NOMO-1 treated with DMSO at 0.1 percent for 48 hours (cell line): Measurements from ENCODE around the gene QKI.
A peak's percentile ranks its signal among the peaks of the same experiment; 100 is the strongest.

ENCODE experiments used
- DNase-seq: peaks from one replicate; lab custom pipeline; 2025; ENCODE audit not compliant: unreplicated experiment; lab: John Stamatoyannopoulos, UW

Gene QKI

GRCh38 chr6:163527291-163527690, 112.8 kb downstream of the QKI start:
- DNase-seq = no peak

DNA sequence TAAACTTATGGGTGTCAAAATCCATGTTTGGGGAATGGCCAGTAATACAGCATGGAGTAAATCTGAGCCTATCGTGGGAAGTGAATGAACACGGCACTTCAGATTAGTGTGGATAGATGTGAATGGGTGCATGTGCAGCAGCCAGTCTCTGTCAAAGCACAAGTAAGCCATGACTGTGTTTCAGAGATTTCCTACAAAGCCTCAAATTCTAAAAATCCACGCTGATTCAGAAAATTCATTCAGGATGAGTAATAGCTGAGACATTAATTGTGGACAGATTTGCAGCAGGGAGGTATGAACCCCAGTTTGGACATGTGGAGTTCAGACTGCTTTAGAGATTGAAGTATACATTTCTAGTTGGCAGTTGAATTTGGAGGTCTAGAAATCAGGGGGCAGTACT, 115.1 kb downstream of the QKI start:
- DNase-seq = no peak

DNA sequence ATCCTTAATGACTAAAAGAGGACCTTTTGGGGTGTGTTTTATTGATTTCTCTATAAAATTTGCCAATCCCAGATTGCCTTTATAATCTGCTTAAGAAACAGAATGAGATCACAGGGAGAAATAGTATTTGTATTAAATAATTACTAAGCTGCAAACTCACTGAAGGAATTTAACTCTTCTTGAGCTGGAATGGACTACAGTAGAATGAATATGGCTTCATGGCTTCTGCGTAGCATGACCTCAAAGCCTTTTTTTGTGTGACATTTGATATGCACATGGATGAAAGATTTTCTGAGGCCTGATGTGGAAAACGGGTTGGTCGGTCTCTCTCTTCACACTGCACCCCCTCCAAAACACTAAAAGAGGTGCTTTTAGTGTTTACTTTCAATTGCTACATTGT, 115.9 kb downstream of the QKI start:
- DNase-seq = no peak

DNA sequence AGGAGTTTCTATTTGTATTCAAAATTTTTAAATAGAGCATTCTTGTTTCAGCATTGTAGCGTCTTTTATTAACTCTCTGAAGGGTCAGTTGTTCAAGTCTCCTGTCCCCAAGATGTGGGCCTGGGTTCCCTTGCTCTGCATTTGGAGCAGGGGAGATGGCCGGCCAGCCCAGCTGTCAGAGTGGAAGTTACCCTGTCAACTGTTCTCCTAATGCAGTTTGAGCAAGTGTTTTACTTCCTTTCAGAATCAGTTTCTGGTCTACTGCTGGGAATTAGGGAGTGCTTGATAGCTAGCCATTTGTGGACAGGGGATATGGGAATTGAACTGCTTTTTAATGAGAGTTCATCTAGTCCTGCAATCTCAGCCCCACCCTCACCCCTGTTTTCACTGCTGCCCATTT, 116.6 kb downstream of the QKI start:
- DNase-seq = no peak

GRCh38 chr6:163532526-163533078, 118.1 kb downstream of the QKI start:
- no peak for DNase-seq

DNA sequence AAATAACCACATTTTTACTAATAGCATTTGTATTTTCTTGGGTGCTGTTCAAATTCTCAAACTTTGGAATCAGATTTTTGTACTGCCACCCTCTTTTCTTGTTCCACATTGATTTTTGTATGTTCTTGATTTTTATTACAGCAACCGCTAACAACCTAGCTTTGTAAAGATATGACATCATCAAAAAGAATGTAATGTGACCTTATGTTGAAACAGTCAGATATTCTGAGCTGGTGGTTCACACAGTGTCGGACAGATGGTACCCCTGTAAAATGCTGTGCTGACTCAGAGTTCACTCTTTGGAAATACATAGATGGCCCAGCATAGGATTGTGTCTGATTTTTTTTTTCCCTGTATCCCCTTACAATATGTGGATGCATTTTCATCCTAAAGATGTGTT, 118.9 kb downstream of the QKI start:
- peak; percentile 56 for DNase-seq

- no peak for DNase-seq
Observed at GRCh38 chr6:163536770-163537169, 122.3 kb downstream of the QKI start.

- DNase-seq = no peak
Observed at GRCh38 chr6:163538331-163538730, 123.8 kb downstream of the QKI start.

- no peak for DNase-seq
Observed at GRCh38 chr6:163539101-163539762, 124.7 kb downstream of the QKI start.

DNA sequence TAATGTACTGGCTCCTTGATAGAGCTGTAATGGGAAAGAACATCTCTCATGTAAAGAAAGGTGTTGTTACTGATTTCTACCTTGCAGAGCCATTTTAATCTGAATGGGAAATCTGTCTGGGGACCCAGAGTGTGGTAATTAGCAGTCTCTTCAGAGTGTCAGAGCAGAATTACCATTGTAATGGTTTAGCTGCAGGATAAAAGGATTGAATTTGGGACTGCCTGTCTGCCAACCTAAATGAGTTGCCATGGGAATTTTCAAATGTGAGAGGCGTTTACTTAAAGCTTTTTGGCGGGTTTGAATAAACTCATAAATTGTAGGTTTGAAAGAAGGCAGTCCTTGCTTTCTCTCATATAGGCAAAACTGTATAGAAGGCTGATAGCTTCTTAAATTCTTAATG, 128.8 kb downstream of the QKI start:
- DNase-seq = no peak

GRCh38 chr6:163545370-163545769, 130.9 kb downstream of the QKI start:
- DNase-seq = no peak

DNA sequence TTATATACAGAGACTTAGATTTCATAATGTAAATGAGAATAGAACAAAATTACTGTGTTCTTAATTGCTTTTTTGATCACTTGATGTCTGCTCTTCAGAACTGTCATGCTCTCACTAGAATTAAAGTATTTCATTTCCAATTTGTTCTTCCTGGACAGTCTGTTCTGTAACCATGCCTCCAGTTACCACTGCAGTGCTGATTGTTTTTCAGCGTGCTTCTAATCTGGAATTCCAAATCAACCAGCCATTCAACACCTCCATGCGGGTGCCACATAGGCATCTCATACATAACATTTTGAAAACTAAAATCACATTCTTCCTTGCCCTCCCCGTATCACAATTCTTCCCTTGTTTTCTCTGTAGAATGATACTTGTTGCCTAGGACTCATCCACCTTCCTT, 132.8 kb downstream of the QKI start:
- no peak for DNase-seq

- no peak for DNase-seq
Observed at GRCh38 chr6:163548624-163549023, 134.1 kb downstream of the QKI start.

GRCh38 chr6:163554032-163554431, 139.5 kb downstream of the QKI start:
- DNase-seq = no peak

DNA sequence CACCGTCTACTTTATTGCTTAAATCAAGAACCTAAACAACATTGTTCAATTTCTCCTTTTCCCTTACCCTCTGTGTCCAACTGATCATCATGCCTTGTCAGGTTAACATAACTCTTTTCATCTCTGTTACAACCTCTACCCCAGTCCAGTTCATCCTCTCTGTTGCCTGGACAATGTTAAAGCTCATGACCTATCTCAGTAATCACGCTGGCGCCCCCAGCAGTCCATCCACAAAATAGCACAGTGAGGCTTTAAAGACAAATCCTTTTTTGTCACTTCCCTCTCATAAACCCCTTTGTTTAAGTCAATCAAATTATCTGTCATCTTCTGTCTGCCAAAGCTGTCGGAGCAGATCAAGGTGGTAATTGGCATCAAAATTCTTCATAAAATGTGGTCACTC, 140.1 kb downstream of the QKI start:
- DNase-seq = peak; percentile 29

- DNase-seq = no peak
Observed at GRCh38 chr6:163559661-163560060, 145.1 kb downstream of the QKI start.

- DNase-seq = no peak
Observed at GRCh38 chr6:163563318-163563717, 148.8 kb downstream of the QKI start.

- DNase-seq = no peak
Observed at GRCh38 chr6:163564534-163564933, 150.0 kb downstream of the QKI start.

DNA sequence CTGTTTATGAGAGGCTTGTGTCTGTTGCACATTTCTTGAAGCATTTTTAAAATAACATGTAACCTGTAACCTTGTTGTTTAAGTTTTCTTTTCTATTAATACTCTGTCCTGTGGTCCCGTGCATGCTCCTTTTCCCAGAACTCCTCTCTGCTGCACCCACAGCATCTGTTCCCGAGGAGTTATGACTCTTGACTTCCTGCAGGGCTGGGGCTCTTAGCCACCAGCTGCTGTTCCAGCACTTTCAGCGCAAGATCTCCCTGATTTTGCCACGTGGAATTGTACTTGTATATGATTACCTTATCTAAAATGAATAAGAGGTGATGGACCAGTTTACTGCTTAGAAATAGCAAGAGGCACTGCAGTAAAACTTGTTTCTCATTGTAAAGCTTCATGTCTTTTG, 150.6 kb downstream of the QKI start:
- no peak for DNase-seq

- DNase-seq = no peak
Observed at GRCh38 chr6:163566056-163566455, 151.5 kb downstream of the QKI start.

DNA sequence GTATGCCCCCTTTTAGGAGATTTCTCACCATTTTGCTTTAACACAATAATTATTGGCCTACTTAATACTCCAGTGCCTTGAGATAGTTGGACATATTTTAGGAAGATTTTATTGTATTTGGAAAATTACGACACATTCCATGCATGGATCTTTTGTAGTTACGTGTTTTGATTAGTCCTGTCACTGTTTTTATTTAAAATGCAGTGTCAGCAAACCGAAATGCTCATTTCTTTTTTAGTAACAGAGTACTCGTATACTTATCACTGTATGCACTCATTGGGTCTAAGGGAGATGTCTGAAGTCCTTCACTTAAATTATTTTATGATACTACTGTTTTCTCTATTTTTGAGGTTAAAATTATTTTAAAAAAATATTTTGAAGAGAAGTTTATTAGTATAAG, 153.8 kb downstream of the QKI start:
- DNase-seq = no peak

DNA sequence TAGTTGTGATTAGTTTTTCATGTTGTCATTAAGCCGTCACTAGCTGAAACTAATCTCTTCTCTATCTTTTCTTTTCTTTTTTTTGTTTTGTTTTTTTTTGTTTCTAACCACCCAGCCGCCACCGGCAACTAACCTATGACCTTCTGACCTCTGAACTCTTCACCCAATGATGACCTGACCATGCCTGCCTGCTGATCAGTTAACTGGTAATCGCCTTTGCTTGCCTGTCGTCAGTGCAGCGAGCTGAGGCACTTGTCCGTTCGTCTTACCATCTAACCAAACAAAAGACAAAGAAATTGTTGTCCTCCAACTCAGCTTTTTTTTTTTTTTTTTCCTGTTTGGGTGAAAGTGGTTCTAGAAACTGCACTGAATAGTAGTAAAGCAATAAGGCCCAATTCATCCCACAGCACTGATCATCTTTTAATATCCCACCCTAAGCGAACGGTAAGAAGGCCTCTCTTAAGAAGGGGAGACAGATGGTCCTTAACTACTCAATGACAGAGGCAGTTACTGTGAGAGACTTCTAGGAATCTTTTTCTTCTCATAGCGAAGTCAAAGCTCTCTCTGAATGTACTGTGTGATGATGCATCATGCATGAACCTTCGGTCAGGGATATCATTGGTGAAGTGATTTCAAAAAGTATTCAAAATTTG, 156.2 kb downstream of the QKI start:
- DNase-seq = no peak

DNA sequence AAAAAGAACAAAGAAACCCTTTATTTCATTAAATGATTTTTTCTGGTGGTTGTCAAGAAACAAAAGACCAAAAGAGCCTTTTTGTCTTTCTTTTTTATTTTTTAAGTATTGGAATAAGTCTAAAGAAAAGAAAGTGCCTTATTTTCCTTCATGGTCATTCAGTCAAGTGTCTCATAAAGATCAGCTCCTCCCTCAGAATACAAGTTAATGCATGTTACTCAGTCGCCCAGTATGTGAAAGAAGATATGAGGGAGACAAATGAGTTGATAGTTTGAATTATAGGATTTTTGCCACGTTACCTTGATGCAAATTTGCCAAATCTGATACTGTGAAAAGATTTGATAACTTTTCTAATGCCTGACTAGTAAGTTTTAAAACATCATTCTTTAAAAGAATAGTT, 157.2 kb downstream of the QKI start:
- DNase-seq = no peak
